GM13977 (cell line): ENCODE data around the gene MTOR.
"Not testable (repeated sequence)": the region's sequence is repeated elsewhere in the genome, so short reads cannot be mapped to it uniquely, and the experiment has no call there.

ENCODE experiments used
- DNase-seq: peaks from one replicate; pipeline ENCODE4 v3.0.0; 2012; ENCODE audit warnings: low spot score
- CTCF ChIP-seq: IDR thresholded peaks from 2 replicates; pipeline ENCODE4 v1.5.1; 2012; ENCODE audit warnings: mild to moderate bottlenecking, control low read depth; ENCODE audit not compliant: insufficient read depth; ENCODE audit errors: extremely low read depth, missing control alignments
- in situ Hi-C: fragments of 300-500 bp; cut with MboI; formaldehyde crosslinking; loops from one replicate; pipeline ENCODE4 v1.12.0; 2022; ENCODE audit warnings: low sequenced_read_pairs, low pct_unique_long_range_greater_than_20kb, mixed read lengths, inconsistent platforms; ENCODE audit not compliant: unreplicated experiment

The MTOR gene

GRCh38 chr1:11182884-11183283, 79.5 kb downstream of the MTOR start:
- no peak for DNase-seq
- in situ Hi-C loops: no loop called here
- TF ChIP-seq CTCF: no peak

- TF ChIP-seq CTCF: no peak
- no peak for DNase-seq
- in situ Hi-C loops: no loop called here
Observed at GRCh38 chr1:11180342-11180744, 82.0 kb downstream of the MTOR start.

- DNase-seq, in situ Hi-C loops: not testable (repeated sequence)
Observed at GRCh38 chr1:11179749-11180148, 82.6 kb downstream of the MTOR start.

- in situ Hi-C loops: no loop called here
Observed at GRCh38 chr1:11179125-11179524, 83.2 kb downstream of the MTOR start.

GRCh38 chr1:11178021-11179015, 84.0 kb downstream of the MTOR start:
- DNase-seq: no peak
- in situ Hi-C loops: no loop called here
- TF ChIP-seq CTCF: no peak

More at GRCh38 chr1:11179125-11179524, 83.2 kb downstream of the MTOR start:
- no peak for TF ChIP-seq CTCF
- DNase-seq: no peak

- in situ Hi-C loops: no loop called here
- no peak for TF ChIP-seq CTCF
- no peak for DNase-seq
Observed at GRCh38 chr1:11176081-11176706, 86.2 kb downstream of the MTOR start.

- in situ Hi-C loops: no loop called here
- TF ChIP-seq CTCF: no peak
- DNase-seq: no peak
Observed at GRCh38 chr1:11175461-11175860, 86.9 kb downstream of the MTOR start.
